Prostate gland (tissue), 2 donors: ENCODE data around the gene WASHC4.

Source experiments
- POLR2A ChIP-seq: fragments of 450-650 bp; IDR thresholded peaks from one replicate; pipeline ENCODE4 v1.6.1; 2016; ENCODE audit warnings: antibody characterized with exemption, mild to moderate bottlenecking
- POLR2AphosphoS5 ChIP-seq: sonication (generic); formaldehyde crosslinking; IDR thresholded peaks from one replicate; pipeline ENCODE4 v1.6.1; 2017; ENCODE audit warnings: antibody characterized with exemption
- TF ChIP-seq, protein P1 (sequence below), 4 experiments: fragments of 200-600 bp in 2 of 4; fragments of 450-650 bp in 2 of 4; sonication (generic) in 2 of 4; IDR thresholded peaks; 1 replicate in 3 of 4; 2 replicates in 1 of 4; pipeline ENCODE4 v1.5.1; 2016 to 2019; ENCODE audit warnings: antibody characterized with exemption in 4 of 4, mild to moderate bottlenecking in 2 of 4, moderate library complexity in 2 of 4

- TF ChIP-seq, protein P1, sequence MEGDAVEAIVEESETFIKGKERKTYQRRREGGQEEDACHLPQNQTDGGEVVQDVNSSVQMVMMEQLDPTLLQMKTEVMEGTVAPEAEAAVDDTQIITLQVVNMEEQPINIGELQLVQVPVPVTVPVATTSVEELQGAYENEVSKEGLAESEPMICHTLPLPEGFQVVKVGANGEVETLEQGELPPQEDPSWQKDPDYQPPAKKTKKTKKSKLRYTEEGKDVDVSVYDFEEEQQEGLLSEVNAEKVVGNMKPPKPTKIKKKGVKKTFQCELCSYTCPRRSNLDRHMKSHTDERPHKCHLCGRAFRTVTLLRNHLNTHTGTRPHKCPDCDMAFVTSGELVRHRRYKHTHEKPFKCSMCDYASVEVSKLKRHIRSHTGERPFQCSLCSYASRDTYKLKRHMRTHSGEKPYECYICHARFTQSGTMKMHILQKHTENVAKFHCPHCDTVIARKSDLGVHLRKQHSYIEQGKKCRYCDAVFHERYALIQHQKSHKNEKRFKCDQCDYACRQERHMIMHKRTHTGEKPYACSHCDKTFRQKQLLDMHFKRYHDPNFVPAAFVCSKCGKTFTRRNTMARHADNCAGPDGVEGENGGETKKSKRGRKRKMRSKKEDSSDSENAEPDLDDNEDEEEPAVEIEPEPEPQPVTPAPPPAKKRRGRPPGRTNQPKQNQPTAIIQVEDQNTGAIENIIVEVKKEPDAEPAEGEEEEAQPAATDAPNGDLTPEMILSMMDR (IDR thresholded peaks at IDR 0.05) = no peak
- TF ChIP-seq POLR2A (no peak), POLR2AphosphoS5 (no peak)
These were observed 54.6 kb downstream of the WASHC4 start for GRCh38 chr12:105162174-105162573.
